HG03442 (cell line): ENCODE data around the gene SARDH.
"Not testable (repeated sequence)": the region's sequence is repeated elsewhere in the genome, so short reads cannot be mapped to it uniquely, and the experiment has no call there.

ENCODE experiments used
- ATAC-seq: cut with Tn5 transposase; IDR thresholded peaks from one replicate; pipeline ENCODE4 v1.9.1; 2021; ENCODE audit warnings: mild to moderate bottlenecking, moderate library complexity; ENCODE audit not compliant: unreplicated experiment

Gene SARDH

DNA sequence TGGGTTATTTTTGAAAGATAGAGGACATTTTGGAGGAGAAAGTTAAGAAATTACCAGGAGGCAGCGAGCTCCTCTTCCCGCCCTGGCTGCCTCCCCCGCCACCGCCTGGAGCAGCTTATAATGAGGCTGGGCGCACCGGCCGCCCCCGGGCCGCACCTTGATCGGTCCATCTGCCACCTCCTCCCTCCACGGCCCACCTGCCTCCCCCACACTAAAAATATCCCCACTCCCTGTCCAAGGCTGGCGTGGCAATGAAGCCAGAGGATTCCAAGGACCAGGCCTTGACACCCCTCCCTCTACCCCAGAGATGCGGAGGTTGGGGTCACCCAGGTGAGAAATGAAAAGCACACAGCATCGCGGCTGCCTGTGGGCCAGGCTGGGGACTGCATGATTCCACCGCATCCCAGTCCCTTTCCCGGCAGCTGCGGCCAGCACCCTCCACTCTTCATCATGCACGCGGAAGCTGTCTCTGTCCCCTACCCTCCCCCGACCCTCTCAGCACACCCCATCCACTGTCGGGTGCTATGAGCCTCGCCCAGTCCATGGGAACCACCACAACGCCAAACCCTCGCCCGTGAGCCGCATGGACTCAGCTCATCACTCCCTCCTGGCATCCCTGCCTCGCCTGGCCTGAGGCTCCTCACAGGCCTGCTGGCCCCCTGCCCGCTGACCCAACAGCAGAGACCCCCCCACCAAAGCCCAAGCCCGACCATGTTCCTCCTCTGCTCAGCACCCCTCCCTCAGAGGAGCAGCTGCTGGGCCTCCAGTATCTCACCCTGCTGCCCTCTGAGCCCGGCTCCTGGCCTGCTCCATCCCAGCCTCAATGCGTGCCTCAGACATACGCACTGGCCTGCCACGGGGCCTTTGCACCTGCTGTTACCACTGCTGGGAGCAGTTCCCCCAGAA is 50.0 kb downstream of the SARDH start:
- ATAC-seq: no peak

DNA sequence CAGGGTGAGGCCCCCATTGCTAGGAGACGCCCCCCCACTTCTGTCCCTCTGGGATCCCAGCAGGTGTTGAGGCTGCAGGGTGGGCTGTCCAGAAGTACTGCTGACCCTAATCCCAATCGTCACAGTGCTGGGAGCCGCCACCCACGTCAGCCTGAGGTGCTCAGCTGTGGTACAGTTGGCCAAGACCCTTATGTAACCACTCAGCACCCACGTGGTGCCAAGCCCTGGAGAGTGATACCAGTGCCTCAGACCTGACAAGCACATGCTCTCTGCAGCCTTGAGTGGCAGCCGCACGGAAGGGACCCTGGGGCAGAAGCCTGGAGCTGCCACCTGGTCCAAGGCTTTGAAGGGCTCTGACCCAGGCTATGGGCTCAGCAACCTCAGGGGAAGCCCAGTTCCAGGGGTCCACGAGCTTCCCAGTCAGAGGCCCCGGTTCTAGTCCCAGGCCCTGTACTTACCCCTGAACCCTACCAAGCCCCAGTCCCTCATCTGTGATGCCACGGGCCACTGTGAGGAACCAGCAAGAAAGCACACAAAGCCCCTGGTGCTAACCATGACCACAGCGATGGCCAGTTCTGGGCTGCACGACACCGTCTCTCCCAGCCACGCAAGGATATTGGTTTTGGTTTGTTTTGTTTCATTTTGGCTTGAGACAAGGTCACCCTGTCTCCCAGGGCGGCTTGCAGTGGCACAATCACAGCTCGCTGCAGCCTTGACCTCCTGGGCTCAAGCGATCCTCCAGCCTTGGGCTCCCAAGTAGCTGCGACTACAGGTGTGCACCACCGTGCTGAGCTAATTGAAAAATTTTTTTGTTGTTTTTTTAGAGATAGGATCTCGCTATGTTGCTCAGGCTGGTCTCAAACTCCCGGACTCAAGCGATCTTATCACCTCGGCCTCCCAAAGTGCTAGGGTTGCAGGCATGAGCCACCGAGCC is 51.2 kb downstream of the SARDH start:
- ATAC-seq: no peak

DNA sequence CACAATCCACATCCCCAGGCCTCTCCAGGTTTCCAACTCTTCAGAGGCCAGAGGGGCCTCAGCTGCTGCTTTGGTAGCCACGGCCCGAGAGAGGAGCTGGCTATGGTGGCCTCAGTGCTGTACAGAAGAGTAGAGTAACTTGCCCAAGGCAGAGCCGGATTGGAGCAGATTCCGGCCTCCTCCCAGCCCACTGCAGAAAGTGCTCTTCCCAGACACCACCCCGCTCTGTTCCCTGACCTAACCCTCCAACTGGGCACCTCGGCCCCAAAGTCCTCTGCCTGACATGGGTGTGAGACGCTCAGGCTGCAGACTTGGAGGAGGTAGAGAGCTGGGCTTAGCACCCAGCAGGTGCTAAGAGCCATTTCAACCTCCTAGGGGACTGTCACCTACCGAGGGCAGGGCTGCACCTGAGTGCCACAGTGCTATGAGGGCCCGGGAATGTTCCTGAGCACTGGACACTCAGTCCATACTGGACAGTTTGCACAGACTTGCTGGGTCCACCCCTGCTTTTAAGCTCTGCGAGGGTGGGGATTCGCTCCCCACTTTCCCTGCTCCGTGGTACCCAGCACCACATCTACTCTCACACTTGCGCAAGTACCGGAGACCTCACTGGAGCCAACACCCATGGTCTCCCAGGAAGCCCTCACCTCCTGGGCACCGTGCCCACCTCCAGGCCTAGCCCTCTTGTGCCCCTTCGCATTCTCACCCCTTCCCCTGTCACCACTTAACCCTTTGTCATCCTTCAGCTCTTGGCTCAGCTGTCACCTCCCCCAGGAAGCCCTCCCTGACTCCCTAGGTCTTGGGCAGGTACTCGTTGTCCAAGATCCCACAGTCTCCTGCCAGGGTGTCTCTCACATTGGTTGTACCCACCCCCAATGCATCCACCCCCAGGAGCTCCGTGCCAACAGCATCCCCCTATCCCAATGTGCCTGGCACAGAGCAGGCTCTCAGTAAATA is 52.2 kb downstream of the SARDH start:
- no peak for ATAC-seq

DNA sequence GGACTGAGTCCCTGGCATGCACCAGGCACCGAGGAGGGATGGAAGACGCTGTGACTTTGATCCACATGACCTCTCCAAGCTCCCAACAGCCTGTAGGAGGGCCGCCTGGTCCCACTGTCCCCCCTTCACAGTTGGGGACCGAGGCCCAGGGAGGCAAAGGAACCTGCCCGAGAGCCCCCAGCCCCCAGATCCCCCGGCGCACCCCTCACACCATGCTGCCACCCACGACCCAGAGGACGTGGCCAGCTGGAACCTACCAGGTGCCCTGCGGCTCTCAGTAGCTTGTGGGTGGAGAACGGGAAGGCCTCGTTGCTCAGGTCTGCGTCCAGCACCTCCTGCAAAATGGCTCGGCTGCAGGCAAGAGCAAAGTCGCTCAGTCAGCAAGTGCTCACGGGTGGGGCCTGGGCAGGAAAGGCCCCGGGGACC is 53.2 kb downstream of the SARDH start:
- ATAC-seq: no peak

- no peak for ATAC-seq
Measured at GRCh38 chr9:133684121-133684935, 53.8 kb downstream of the SARDH start.

DNA sequence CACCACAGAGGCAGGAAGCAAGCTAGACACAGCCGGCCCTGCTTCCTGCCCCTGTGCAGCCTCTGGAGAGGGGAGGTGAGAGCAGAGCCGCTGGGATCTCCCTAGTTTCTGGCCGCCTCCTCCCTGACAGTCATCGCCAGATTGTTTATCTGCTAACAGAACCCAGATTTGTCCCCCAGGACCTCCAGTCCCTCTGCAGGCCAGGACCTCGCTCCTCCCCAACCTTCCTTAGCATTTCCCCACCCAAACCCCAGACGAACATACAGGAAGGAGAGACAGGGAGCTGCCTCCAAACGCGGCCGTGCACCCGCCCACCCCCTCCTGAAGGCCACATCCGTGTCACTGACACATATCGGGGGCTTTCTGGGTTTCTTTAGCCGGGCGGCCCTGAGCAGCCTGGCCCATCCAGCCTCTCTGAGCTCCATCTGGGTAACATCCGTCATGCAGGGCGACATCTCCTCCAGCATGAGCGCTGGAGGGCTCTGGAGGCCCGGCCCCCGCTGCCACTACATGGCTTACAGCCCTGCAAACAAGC is 54.5 kb downstream of the SARDH start:
- ATAC-seq: no peak

DNA sequence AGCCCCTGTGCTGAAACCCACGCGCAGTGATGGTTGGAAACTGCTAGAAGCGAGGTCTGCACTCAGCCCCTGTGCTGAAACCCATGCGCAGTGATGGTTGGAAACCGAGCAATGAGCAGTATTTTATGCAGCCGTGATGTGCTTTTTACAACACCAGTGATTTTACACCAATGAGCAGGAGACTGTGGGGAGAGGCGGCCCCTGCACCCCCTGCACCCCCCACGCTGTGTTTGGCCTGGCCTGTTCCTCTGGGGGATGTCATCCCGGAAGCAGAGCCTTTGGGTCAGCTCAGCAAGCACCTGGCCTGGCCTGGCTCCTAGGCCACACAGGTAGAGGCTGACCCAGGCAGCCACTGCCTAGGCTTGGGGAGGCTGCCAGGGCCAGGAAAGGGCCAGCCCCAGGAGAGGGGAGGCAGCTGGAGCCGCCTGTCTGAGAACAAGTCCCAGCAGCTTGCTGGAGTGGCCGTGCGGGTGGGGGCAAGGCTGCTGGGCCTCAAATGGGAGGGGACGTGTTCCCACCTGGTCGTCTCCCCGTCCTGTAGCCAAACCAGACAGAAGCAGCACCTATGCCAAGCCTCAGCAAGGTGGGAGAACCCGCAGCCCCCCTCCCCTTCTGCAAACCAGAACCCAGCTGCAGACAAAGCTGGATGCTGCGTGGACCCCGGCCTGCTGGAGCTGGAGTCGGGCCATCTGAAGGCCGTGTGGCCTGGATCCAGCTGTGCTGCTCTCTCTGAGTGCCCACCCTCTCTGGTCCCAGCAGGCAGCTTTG is 55.1 kb downstream of the SARDH start:
- no peak for ATAC-seq

DNA sequence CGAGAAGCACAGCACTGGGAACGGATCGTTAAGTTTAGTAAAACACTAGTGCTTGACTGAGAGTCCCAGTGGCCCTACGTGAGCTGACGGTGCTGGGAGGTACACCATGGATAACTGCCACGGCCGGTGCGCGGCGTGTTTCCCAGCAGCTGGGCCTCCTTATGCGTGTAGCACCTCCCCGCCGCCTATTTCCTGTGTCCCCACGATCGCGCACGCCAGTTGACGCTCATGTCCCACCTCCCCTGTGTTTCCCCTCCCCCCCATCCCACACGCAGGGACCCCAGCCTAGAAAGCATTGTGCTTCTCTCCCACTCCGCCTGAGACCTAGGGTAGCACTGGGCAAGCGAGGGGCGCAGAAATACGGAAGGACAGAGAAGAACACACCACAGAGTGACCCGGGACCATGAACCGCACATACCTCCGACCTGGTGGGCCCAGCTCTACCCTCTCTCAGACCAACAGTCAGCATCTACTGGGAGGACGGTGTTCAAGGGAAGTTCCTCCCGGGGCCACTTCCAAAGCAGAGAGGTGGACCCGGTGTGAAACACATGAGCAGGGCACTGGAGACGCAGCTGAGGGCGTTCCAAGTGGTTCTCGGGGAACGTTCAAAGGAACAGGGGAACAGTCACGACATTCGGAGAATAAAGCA is 56.4 kb downstream of the SARDH start:
- no peak for ATAC-seq

DNA sequence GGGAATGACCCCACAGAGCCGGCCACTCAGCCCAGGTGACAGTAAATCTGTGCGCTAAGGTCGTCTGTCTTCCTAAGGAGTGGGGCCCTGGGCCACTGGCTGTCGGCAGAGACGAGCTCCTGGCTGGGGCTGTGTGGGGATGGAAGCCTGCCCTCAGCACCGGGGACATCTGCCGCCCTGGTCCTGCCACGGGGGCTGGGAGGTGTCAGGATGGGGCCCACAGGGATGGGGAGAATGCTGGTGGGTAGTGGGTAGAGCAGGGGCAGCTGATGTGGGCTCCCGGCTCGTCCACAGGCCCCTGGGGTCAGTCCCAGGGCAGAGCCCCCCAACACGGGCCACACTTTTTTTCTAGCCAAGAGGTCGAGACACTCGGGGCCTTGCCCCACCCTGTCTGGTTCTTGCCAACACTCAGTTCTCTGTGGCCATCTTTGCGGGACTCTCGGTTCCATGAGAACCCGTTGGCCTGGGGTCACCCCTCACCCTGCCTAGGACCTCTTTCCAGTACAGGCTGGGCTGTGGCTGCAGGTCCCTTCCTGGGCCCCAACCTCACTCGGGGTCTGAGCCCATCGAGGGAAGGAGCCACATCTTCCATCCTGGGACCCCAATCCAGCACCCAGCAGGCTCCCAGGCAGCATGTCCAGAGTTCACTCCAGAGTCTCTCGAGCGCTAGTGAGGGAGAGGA is 57.0 kb downstream of the SARDH start:
- no peak for ATAC-seq

- no peak for ATAC-seq
Measured at GRCh38 chr9:133680250-133680975, 57.7 kb downstream of the SARDH start.

GRCh38 chr9:133679466-133680061 is 58.6 kb downstream of the SARDH start:
- ATAC-seq: no peak

DNA sequence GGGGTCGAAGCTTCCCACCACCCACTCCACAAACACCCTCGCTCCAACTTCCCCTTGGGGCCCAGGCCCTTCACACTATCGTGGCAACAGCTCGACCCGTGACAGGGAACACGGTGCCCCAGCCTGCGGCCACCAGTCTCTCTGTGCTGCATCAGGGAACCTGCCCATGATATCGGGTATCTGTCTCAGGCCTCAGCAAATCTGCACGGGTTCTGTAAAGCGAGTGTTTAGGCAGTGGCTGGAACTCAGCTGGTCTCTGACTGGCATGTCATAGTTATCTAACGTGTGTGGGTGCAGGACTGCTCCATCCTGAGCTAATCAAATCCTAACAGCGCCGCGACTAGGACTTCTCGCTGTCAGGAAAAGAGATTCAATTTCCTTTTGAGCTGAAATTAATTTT is 59.1 kb downstream of the SARDH start:
- no peak for ATAC-seq

GRCh38 chr9:133677126-133678010 is 60.8 kb downstream of the SARDH start:
- ATAC-seq: no peak

GRCh38 chr9:133676450-133676849 is 61.7 kb downstream of the SARDH start:
- ATAC-seq: no peak

DNA sequence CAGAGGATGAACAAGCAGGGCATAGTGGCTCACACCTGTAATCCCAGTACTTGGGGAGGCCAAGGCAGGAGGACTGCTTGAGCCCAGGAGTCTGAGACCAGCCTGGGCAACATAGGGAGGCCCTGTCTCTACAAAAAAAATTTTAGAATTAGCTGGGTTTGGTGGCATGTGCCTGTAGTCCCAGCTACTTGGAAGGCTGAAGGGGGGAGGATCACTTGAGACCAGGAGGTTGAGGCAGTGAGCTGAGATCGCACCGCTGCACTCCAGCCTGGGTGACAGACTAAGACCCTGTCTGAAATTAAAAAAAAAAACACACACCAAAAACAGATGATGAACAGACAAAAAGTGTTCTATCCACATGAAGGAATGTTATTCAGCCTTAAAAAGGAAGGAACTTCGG is 62.4 kb downstream of the SARDH start:
- ATAC-seq: not testable (repeated sequence)

- ATAC-seq: no peak
Measured at GRCh38 chr9:133674091-133674490, 64.1 kb downstream of the SARDH start.
